Testis (tissue), 3 donors: ENCODE results near the gene HSD17B7. TPM values are rescaled to one million over a fixed set of nuclear protein-coding genes. Genes with fewer than 3 reads are reported as not detected.

ENCODE experiments used
- DNase-seq: peaks from one replicate; pipeline ENCODE4 v3.0.0-alpha.2; 2019
- H3K27ac ChIP-seq, 2 donors: fragments of 200-600 bp; sonication (generic); one replicate each; pipeline ENCODE4 v1.5.1; 2019
- H3K27me3 ChIP-seq: fragments of 200-600 bp; sonication (generic); one replicate; pipeline ENCODE4 v1.5.1; 2019
- H3K36me3 ChIP-seq: fragments of 200-600 bp; sonication (generic); one replicate; pipeline ENCODE4 v1.5.1; 2017; ENCODE audit warnings: low read depth; ENCODE audit errors: missing control alignments
- H3K4me1 ChIP-seq: fragments of 200-600 bp; sonication (generic); one replicate; pipeline ENCODE4 v1.5.1; 2019
- H3K4me3 ChIP-seq, 2 donors: fragments of 200-600 bp; sonication (generic); one replicate each; pipeline ENCODE4 v1.5.1; 2017 to 2019
- H3K9me3 ChIP-seq: fragments of 200-600 bp; sonication (generic); one replicate; pipeline ENCODE4 v1.5.1; 2017
- POLR2A ChIP-seq: fragments of 450-650 bp; IDR thresholded peaks from one replicate; pipeline ENCODE4 v1.6.1; 2017; ENCODE audit warnings: antibody characterized with exemption, mild to moderate bottlenecking, moderate library complexity
- WGBS, 2 donors: methylation state at CpG; one replicate each; pipeline ENCODE4 v1.1.5; 2018; 5-methylcytosine and 5-hydroxymethylcytosine counted together
- intact Hi-C: fragments of 100-400 bp; cut with DNase I; formaldehyde crosslinking; loops from one replicate; pipeline ENCODE4 v1.15.1; 2023; ENCODE audit warnings: low total_unique reads
- polyA plus RNA-seq: library from polyadenylated mRNA; stranded (reverse); fragments of 350-450 nt; fragmentation: Illumina TruSeq; extraction: RNeasy Lipid Tissue Mini Kit (QIAGEN cat#74804); gene quantifications from one replicate; pipeline ENCODE4 v1.2.3, GENCODE V29; 2014; ENCODE audit warnings: low read depth, low replicate concordance; ENCODE audit not compliant: insufficient read depth
- total RNA-seq, 2 donors: library from RNA; depleted of rRNA; stranded (reverse); fragments of >200 nt; gene quantifications; one replicate each; pipeline ENCODE4 v1.2.3, GENCODE V29; 2016
- TF ChIP-seq, protein P1 (sequence below), 3 experiments: fragments of 450-650 bp in 2 of 3; fragments of 200-600 bp in 1 of 3; sonication (generic) in 1 of 3; IDR thresholded peaks; one replicate each; pipeline ENCODE4 v1.5.1; 2016 to 2019; ENCODE audit warnings: antibody characterized with exemption in 3 of 3, mild to moderate bottlenecking in 2 of 3, moderate library complexity in 1 of 3

Gene HSD17B7
- total and polyA plus RNA-seq, 3 donors from 2014 or later: 7.9 to 10.7 (median 9.8) TPM

DNA sequence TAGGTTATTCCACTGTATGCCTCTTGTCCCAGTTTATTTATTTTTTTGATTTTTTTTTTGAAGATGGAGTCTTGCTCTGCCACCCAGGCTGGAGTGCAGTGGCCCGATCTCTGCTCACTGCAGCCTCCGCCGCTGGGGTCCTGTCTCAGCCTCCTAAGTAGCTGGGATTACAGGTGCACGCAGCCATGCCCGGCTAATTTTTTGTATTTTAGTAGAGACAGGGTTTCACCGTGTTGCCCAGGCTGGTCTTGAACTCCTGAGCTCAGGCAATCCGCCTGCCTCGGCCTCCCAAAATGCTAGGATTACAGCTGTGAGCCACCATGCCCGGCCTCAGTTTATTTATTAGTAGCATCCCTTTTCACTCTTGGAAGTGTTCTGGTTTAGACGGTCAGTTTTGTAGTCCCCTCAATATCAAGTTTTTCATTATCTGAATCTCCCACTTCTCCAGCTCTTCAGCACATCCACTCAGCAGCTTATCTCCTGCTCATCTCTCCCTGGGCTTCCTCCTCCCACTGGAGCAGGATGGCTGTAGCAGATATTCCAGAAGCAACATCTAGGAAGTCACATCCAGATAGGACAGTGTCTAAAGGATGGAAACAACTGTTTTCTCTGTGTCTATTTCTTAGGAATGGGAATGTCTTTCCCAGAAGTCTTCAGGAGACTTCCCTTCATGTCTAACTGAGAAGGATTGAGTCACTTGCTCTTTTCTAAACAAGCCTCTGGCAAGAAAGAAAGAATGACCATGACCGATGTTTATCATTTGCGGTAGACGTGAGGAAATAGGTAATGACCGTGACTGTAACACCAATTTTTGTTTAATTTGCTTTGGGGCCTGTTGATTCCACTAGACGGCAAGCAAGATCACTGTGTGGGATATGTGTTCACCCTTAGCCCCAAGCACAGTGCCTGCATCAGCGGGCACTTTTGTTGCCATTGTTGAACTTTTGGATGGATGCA is 56.0 kb downstream of the HSD17B7 start:
- H3K4me1 ChIP-seq: no peaks in the 10 kb centered on the region
- 88 to 89% methylated on average over 16 of the region's 16 CpGs for WGBS, 2 donors
- H3K4me3 ChIP-seq: no peak overlapping the region
- no peak for DNase-seq
- H3K36me3 ChIP-seq: no peaks in the 10 kb centered on the region
- intact Hi-C loops: no loop called here
- no peak for TF ChIP-seq POLR2A
- no peak overlapping the region for H3K27ac ChIP-seq
- no peaks in the 10 kb centered on the region for H3K9me3 ChIP-seq
- H3K27me3 ChIP-seq: no peaks in the 10 kb centered on the region

DNA sequence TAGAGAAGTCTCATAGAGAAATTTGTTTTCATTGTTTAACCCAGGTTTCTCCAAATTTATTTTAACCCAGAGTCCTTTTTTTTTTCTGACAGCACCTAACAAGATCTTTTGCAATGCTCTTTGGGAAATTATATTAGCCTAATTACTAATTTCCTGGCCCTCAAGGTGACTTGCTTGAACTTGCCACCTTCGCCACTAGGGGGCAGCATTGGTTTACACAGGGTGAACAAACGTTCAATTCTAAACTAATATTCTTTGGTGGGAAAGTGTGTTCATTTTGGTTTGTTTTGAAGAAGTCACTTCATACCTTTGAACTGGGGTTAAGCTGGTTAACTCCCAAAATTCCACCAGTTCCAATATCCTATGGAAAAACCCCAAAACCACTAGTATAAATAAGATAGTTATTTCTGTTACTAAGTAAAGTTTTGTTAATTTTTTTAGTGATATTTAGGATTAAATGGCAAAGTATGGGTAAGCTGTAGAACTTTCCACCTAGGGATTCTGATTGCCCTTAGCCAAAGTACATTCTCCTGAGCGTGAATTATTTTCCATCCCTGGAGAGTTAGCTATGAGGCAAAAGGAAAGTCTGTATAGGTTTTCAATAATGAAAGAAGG is 57.4 kb downstream of the HSD17B7 start:
- intact Hi-C loops: no loop called here

DNA sequence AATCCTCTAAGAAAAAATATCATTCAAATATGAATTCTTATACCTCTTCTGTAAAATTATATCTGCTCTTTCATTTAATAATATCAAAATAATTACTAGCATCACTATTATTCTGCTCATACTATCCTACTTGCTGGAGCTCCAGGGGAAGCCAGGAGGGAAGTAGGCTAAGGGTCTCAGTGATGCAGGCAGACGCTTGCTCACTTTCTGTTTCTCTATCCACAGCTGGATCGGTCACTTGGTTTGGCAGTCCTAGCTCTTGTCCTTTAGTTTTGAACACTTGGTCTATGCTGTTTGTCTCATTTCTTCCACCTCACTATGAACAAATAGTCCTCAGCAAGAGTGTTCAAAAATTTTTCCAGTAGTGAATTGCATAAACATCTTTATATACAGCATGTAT is 59.2 kb downstream of the HSD17B7 start:
- no peaks in the 10 kb centered on the region for H3K36me3 ChIP-seq
- 65 to 75% methylated on average over 2 of the region's 2 CpGs for WGBS, 2 donors
- TF ChIP-seq, protein P1, sequence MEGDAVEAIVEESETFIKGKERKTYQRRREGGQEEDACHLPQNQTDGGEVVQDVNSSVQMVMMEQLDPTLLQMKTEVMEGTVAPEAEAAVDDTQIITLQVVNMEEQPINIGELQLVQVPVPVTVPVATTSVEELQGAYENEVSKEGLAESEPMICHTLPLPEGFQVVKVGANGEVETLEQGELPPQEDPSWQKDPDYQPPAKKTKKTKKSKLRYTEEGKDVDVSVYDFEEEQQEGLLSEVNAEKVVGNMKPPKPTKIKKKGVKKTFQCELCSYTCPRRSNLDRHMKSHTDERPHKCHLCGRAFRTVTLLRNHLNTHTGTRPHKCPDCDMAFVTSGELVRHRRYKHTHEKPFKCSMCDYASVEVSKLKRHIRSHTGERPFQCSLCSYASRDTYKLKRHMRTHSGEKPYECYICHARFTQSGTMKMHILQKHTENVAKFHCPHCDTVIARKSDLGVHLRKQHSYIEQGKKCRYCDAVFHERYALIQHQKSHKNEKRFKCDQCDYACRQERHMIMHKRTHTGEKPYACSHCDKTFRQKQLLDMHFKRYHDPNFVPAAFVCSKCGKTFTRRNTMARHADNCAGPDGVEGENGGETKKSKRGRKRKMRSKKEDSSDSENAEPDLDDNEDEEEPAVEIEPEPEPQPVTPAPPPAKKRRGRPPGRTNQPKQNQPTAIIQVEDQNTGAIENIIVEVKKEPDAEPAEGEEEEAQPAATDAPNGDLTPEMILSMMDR (IDR thresholded peaks at IDR 0.05): no peak
- no peak for TF ChIP-seq POLR2A
- no peak overlapping the region for H3K4me3 ChIP-seq
- H3K27me3 ChIP-seq: no peaks in the 10 kb centered on the region
- H3K27ac ChIP-seq: no peak overlapping the region
- intact Hi-C loops: loop anchor here (10.0 kb wide), 1 partner anchor 465 kb away; no protein-coding TSS in a partner anchor
- no peaks in the 10 kb centered on the region for H3K9me3 ChIP-seq
- H3K4me1 ChIP-seq: no peaks in the 10 kb centered on the region
- DNase-seq: no peak

More for the DNA sequence above, 57.4 kb downstream of the HSD17B7 start:
- peak; percentile 90 for DNase-seq
- Histone ChIP-seq H3K27me3 (no peaks in the 10 kb centered on the region), H3K4me1 (no peaks in the 10 kb centered on the region), H3K4me3 (no peak overlapping the region), H3K27ac (no peak overlapping the region), H3K9me3 (no peaks in the 10 kb centered on the region), H3K36me3 (no peaks in the 10 kb centered on the region)
- TF ChIP-seq, protein P1 (IDR thresholded peaks at IDR 0.05): peak; percentile 71 to 100 (median 92)
- no peak for TF ChIP-seq POLR2A
- WGBS, 2 donors: 19 to 21% methylated on average over 3 of the region's 3 CpGs

DNA sequence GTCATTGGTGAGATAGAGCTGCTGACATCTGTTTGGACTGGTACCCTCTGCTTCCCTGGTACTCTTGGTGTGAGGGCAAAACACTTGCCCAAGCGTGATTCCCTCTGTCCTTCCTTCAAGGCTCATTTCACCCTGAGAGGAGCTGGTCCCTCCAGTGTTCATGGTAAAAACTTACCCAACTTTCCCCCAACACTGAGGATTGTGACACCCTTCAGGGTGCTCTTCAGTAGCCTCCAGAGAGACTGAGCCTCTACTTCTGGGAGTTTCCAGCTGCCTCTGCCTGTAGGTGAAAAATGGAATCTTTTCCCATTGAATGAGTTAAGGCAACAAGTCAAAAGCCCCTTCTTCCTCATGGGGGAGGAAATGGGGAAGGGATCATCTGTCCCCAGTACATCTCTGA is 60.8 kb downstream of the HSD17B7 start:
- H3K36me3 ChIP-seq: no peaks in the 10 kb centered on the region
- H3K27ac ChIP-seq: no peak overlapping the region
- intact Hi-C loops: loop anchor here (10.0 kb wide), 1 partner anchor 463 kb away; no protein-coding TSS in a partner anchor
- H3K9me3 ChIP-seq: no peaks in the 10 kb centered on the region
- H3K4me3 ChIP-seq: no peak overlapping the region
- WGBS, 2 donors: 83 to 100% methylated on average over 1 of the region's 1 CpG
- no peak for DNase-seq
- no peaks in the 10 kb centered on the region for H3K4me1 ChIP-seq
- no peaks in the 10 kb centered on the region for H3K27me3 ChIP-seq
- TF ChIP-seq, protein P1 (IDR thresholded peaks at IDR 0.05): no peak
- no peak for TF ChIP-seq POLR2A

DNA sequence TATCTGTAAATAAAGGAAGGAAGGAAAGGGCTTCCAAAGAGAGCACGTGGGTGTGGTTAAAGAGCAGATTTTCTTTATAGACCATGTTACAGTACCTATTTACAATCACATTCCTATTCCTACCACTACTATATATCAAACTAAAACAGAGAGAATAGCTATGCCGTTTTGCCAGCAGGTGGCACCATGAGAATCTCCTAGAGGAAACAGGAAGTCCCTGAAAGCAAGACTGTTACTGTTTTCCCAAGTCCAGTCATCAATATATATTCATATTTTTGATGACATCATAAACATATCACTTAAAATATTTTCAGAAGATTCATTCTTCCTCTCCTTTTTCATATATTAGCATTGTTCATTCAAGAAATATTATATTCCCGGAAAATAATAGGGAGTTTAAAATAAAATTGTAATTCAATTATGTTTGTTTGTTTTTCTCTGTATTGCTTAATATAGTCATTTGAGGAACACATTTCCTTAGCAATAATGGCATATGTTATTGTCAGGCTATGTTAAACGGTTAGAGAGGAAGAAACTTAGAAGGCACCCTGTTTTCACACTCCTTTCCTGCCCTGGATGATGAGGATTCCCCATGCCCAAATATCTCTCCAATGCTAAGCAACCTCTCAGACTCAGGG is 63.9 kb downstream of the HSD17B7 start:
- Histone ChIP-seq H3K27ac (no peak overlapping the region), H3K4me3 (no peak overlapping the region), H3K36me3 (no peaks in the 10 kb centered on the region), H3K27me3 (no peaks in the 10 kb centered on the region), H3K4me1 (no peaks in the 10 kb centered on the region), H3K9me3 (no peaks in the 10 kb centered on the region)
- DNase-seq: peak; percentile 79
- TF ChIP-seq, protein P1 (IDR thresholded peaks at IDR 0.05): peak; percentile 28 to 73 (median 50)
- TF ChIP-seq POLR2A: no peak
- intact Hi-C loops: loop anchor here (10.0 kb wide), 1 partner anchor 460 kb away; no protein-coding TSS in a partner anchor
- WGBS, 2 donors: 42% methylated on average over 4 of the region's 4 CpGs
